Fibroblast of mammary gland (primary cell): ENCODE measurements around the gene CSE1L.
"Not testable (repeated sequence)": the region's sequence is repeated elsewhere in the genome, so short reads cannot be mapped to it uniquely, and the experiment has no call there.

Experiments used
- DNase-seq: peaks from one replicate; pipeline ENCODE4 v3.0.0-alpha.2; 2010; ENCODE audit warnings: low read depth
- H3K4me3 ChIP-seq: 2 replicates; pipeline ENCODE4 v1.5.1; 2011; ENCODE audit warnings: low read depth, mild to moderate bottlenecking, low read length, moderate library complexity; ENCODE audit not compliant: control insufficient read depth
- CTCF ChIP-seq: conservative IDR thresholded peaks from 2 replicates; pipeline ENCODE4 v1.5.1; 2011; ENCODE audit warnings: low read depth, low read length, inconsistent platforms; ENCODE audit not compliant: control insufficient read depth, insufficient read depth

Gene CSE1L

GRCh38 chr20:49091104-49091503 is 45.0 kb downstream of the CSE1L start:
- TF ChIP-seq CTCF: no peak
- no peak overlapping the region for H3K4me3 ChIP-seq
- no peak for DNase-seq

GRCh38 chr20:49091762-49092161 is 45.6 kb downstream of the CSE1L start:
- DNase-seq: no peak
- TF ChIP-seq CTCF: no peak
- no peak overlapping the region for H3K4me3 ChIP-seq

- H3K4me3 ChIP-seq: no peak overlapping the region
- DNase-seq: no peak
- TF ChIP-seq CTCF: no peak
Observed at GRCh38 chr20:49096203-49096730, 50.2 kb downstream of the CSE1L start.

GRCh38 chr20:49097159-49097558 is 51.0 kb downstream of the CSE1L start:
- no peak for DNase-seq
- TF ChIP-seq CTCF: no peak
- no peak overlapping the region for H3K4me3 ChIP-seq

GRCh38 chr20:49098136-49098535 is 52.0 kb downstream of the CSE1L start:
- no peak for TF ChIP-seq CTCF
- no peak overlapping the region for H3K4me3 ChIP-seq
- DNase-seq: no peak

GRCh38 chr20:49099011-49099410 is 52.9 kb downstream of the CSE1L start:
- no peak for TF ChIP-seq CTCF
- no peak for DNase-seq
- H3K4me3 ChIP-seq: no peak overlapping the region

- not testable (repeated sequence) for H3K4me3 ChIP-seq, DNase-seq
Observed at GRCh38 chr20:49100292-49100691, 54.2 kb downstream of the CSE1L start.
